ENCODE measurements around the gene THAP5. TPM values are rescaled to one million over a fixed set of nuclear protein-coding genes. Genes with fewer than 3 reads are reported as not detected.
A peak's percentile ranks its signal among the peaks of the same experiment; 100 is the strongest.

THAP5 gene
- total RNA-seq, 1 experiment from 2014 or later = 28.5 TPM

GRCh38 chr7:108598153-108598552 lies 28.6 kb upstream of the THAP5 start:
- CTCF ChIA-PET = no interaction called here
- no TSS peak for BruUV-seq (replicated peaks)
- H3K36me3 ChIP-seq (ENCODE audit: low read depth) = no peaks in the 10 kb centered on the region
- no peaks in the 10 kb centered on the region for H3F3A ChIP-seq (ENCODE audit: insufficient read depth, low read depth)
- POLR2A ChIA-PET (ENCODE audit: unreplicated experiment) = no interaction called here
- H3K27me3 ChIP-seq (ENCODE audit: insufficient read depth, low read depth) = no peaks in the 10 kb centered on the region
- no peaks in the 10 kb centered on the region; the same call in 1 of the 2 replicates for H3K9me2 ChIP-seq (ENCODE audit: insufficient read depth)
- H2AFZ ChIP-seq = no peak overlapping the region
- no peak overlapping the region for H3K27ac ChIP-seq
- DNase-seq = no peak
- H3K4me1 ChIP-seq (replicated peaks; ENCODE audit: insufficient read depth) = 0 out of 2 replicates have a peak, but pooled peaks cover 2% of the 10 kb centered on the region
- H3K9me3 ChIP-seq (ENCODE audit: insufficient read depth, low read depth) = no peaks in the 10 kb centered on the region
- H3K4me2 ChIP-seq = no peak overlapping the region
- intact Hi-C loops (cut with micrococcal nuclease; ENCODE audit: unreplicated experiment) = no loop called here
- no peaks in the 10 kb centered on the region for H4K20me1 ChIP-seq (ENCODE audit: insufficient read depth)
- no peak overlapping the region for H3K4me3 ChIP-seq
- TF ChIP-seq EZH2 (IDR thresholded peaks at IDR 0.05; ENCODE audit: low read depth) = no peak
- no peak for TF ChIP-seq CTCF (conservative IDR thresholded peaks at IDR 0.05)
- H3K79me2 ChIP-seq (ENCODE audit: low read depth) = no peaks in the 10 kb centered on the region

- Histone ChIP-seq H3K9me2 (ENCODE audit: insufficient read depth) (no peaks in the 10 kb centered on the region; the same call in 1 of the 2 replicates), H4K20me1 (ENCODE audit: insufficient read depth) (no peaks in the 10 kb centered on the region), H3K4me2 (no peak overlapping the region), H3K4me3 (no peak overlapping the region), H3K79me2 (ENCODE audit: low read depth) (no peaks in the 10 kb centered on the region), H3K27ac (no peak overlapping the region), H3K4me1 (replicated peaks; ENCODE audit: insufficient read depth) (no peaks in the 10 kb centered on the region), H3K36me3 (ENCODE audit: low read depth) (no peaks in the 10 kb centered on the region), H3K9me3 (ENCODE audit: insufficient read depth, low read depth) (no peaks in the 10 kb centered on the region), H3F3A (ENCODE audit: insufficient read depth, low read depth) (no peaks in the 10 kb centered on the region), H3K27me3 (ENCODE audit: insufficient read depth, low read depth) (no peaks in the 10 kb centered on the region), H2AFZ (no peak overlapping the region)
- intact Hi-C loops (cut with micrococcal nuclease; ENCODE audit: unreplicated experiment) = no loop called here
- DNase-seq = no peak
- no TSS peak for BruUV-seq (replicated peaks)
- POLR2A ChIA-PET (ENCODE audit: unreplicated experiment) = no interaction called here
- CTCF ChIA-PET = no interaction called here
- TF ChIP-seq CTCF (conservative IDR thresholded peaks at IDR 0.05) (no peak), EZH2 (IDR thresholded peaks at IDR 0.05; ENCODE audit: low read depth) (no peak)
Measured at GRCh38 chr7:108596560-108596959, 27.1 kb upstream of the THAP5 start.

- Histone ChIP-seq H3K36me3 (ENCODE audit: low read depth) (no peaks in the 10 kb centered on the region), H3K27me3 (ENCODE audit: insufficient read depth, low read depth) (no peaks in the 10 kb centered on the region), H3K79me2 (ENCODE audit: low read depth) (no peaks in the 10 kb centered on the region), H3K4me2 (no peak overlapping the region), H3K4me3 (no peak overlapping the region), H3K9me3 (ENCODE audit: insufficient read depth, low read depth) (no peaks in the 10 kb centered on the region), H3K9me2 (ENCODE audit: insufficient read depth) (no peaks in the 10 kb centered on the region; the same call in 1 of the 2 replicates), H3K4me1 (replicated peaks; ENCODE audit: insufficient read depth) (no peaks in the 10 kb centered on the region), H2AFZ (no peak overlapping the region), H3K27ac (no peak overlapping the region), H4K20me1 (ENCODE audit: insufficient read depth) (no peaks in the 10 kb centered on the region), H3F3A (ENCODE audit: insufficient read depth, low read depth) (no peaks in the 10 kb centered on the region)
- no TSS peak for BruUV-seq (replicated peaks)
- intact Hi-C loops (cut with micrococcal nuclease; ENCODE audit: unreplicated experiment) = no loop called here
- POLR2A ChIA-PET (ENCODE audit: unreplicated experiment) = interaction anchor here (0.7 kb wide), 2 partner anchors 672 to 875 kb away, joined by 3 read pairs; no protein-coding TSS in a partner anchor
- TF ChIP-seq CTCF (conservative IDR thresholded peaks at IDR 0.05) (0 out of 2 replicates have a peak, but pooled peaks have one; percentile 26), EZH2 (IDR thresholded peaks at IDR 0.05; ENCODE audit: low read depth) (no peak)
- no peak for DNase-seq
- CTCF ChIA-PET = no interaction called here
Measured at GRCh38 chr7:108592646-108593201, 23.2 kb upstream of the THAP5 start.
